Neural cell (in vitro differentiated cells): Measurements from ENCODE around the gene DSCAML1. TPM values are rescaled to one million over a fixed set of nuclear protein-coding genes. Genes with fewer than 3 reads are reported as not detected.

Source experiments
- H2AFZ ChIP-seq: fragments of 200-600, 300-800 bp; sonication (generic), shearing (Covaris generic); 2 replicates; pipeline ENCODE4 v1.6.0; 2014; ENCODE audit warnings: low read depth, mild to moderate bottlenecking, antibody characterized with exemption, low read length, moderate library complexity
- H3F3A ChIP-seq: fragments of 200-600 bp; shearing (Covaris generic); 2 replicates; pipeline ENCODE4 v1.6.1; 2016; ENCODE audit warnings: mild to moderate bottlenecking, moderate library complexity, mixed read lengths, antibody characterized with exemption, low read length; ENCODE audit not compliant: insufficient read depth, poor library complexity, severe bottlenecking
- H3K27ac ChIP-seq: fragments of 200-600, 300-800 bp; sonication (generic), shearing (Covaris generic); 2 replicates; pipeline ENCODE4 v1.5.1; 2014; ENCODE audit warnings: mild to moderate bottlenecking, low read length, moderate library complexity
- H3K27me3 ChIP-seq: fragments of 300-800, 200-600 bp; sonication (generic), shearing (Covaris generic); 2 replicates; pipeline ENCODE4 v1.6.0; 2014; ENCODE audit warnings: mild to moderate bottlenecking, low read depth, low read length, moderate library complexity; ENCODE audit not compliant: insufficient read depth
- H3K36me3 ChIP-seq: fragments of 300-800, 200-600 bp; sonication (generic), shearing (Covaris generic); 2 replicates; pipeline ENCODE4 v1.5.1; 2014; ENCODE audit warnings: mild to moderate bottlenecking, antibody characterized with exemption, low read length, moderate library complexity; ENCODE audit not compliant: insufficient read depth
- H3K4me2 ChIP-seq: fragments of 300-800, 200-600 bp; sonication (generic), shearing (Covaris generic); 2 replicates; pipeline ENCODE4 v1.6.0; 2014; ENCODE audit warnings: mild to moderate bottlenecking, low read length
- H3K4me3 ChIP-seq: fragments of 300-800, 200-600 bp; sonication (generic), shearing (Covaris generic); 2 replicates; pipeline ENCODE4 v1.5.1; 2014; ENCODE audit warnings: mild to moderate bottlenecking, low read length, moderate library complexity
- H3K79me2 ChIP-seq: fragments of 200-600 bp; shearing (Covaris generic); replicated peaks from 2 replicates; pipeline ENCODE4 v1.6.0; 2014; ENCODE audit warnings: mild to moderate bottlenecking, low read length, moderate library complexity; ENCODE audit not compliant: insufficient read depth
- H3K9ac ChIP-seq: fragments of 300-800, 200-600 bp; sonication (generic), shearing (Covaris generic); 2 replicates; pipeline ENCODE4 v1.6.1; 2016; ENCODE audit warnings: mild to moderate bottlenecking, low read length, mixed read lengths
- H3K9me2 ChIP-seq: fragments of 200-600 bp; shearing (Covaris generic); 2 replicates; pipeline ENCODE4 v1.6.1; 2016; ENCODE audit warnings: mild to moderate bottlenecking, low read length, mixed read lengths; ENCODE audit not compliant: insufficient read depth
- H3K9me3 ChIP-seq: fragments of 200-600, 300-800 bp; sonication (generic), shearing (Covaris generic); 2 replicates; pipeline ENCODE4 v1.6.1; 2016; ENCODE audit warnings: mild to moderate bottlenecking, mixed run types, low read length, moderate library complexity, mixed read lengths
- H4K20me1 ChIP-seq: fragments of 200-600 bp; shearing (Covaris generic); 2 replicates; pipeline ENCODE4 v1.6.1; 2016; ENCODE audit warnings: mild to moderate bottlenecking, mixed run types; ENCODE audit not compliant: insufficient read depth
- CTCF ChIP-seq: fragments of 450-650 bp; IDR thresholded peaks from 2 replicates; pipeline ENCODE4 v1.5.1; 2014; ENCODE audit warnings: antibody characterized with exemption, mild to moderate bottlenecking, moderate library complexity; ENCODE audit not compliant: poor library complexity, severe bottlenecking
- EP300 ChIP-seq: fragments of 450-650 bp; conservative IDR thresholded peaks from 2 replicates; pipeline ENCODE4 v1.6.1; 2014; ENCODE audit warnings: antibody characterized with exemption, mild to moderate bottlenecking, moderate library complexity; ENCODE audit not compliant: poor library complexity, severe bottlenecking
- MXI1 ChIP-seq: fragments of 450-650 bp; conservative IDR thresholded peaks from 2 replicates; pipeline ENCODE4 v1.6.1; 2014; ENCODE audit warnings: antibody characterized with exemption, mild to moderate bottlenecking; ENCODE audit not compliant: poor library complexity, severe bottlenecking
- POLR2AphosphoS5 ChIP-seq: IDR thresholded peaks from 2 replicates; pipeline ENCODE4 v1.6.1; 2012
- RAD21 ChIP-seq: fragments of 450-650 bp; conservative IDR thresholded peaks from 2 replicates; pipeline ENCODE4 v1.6.1; 2014; ENCODE audit warnings: antibody characterized with exemption, mild to moderate bottlenecking, moderate library complexity
- REST ChIP-seq: IDR thresholded peaks from 2 replicates; pipeline ENCODE4 v1.6.1; 2012; ENCODE audit warnings: borderline replicate concordance
- SMC3 ChIP-seq: fragments of 450-650 bp; conservative IDR thresholded peaks from 2 replicates; pipeline ENCODE4 v1.6.1; 2014; ENCODE audit warnings: antibody characterized with exemption, mild to moderate bottlenecking, moderate library complexity; ENCODE audit not compliant: poor library complexity
- TAF1 ChIP-seq: IDR thresholded peaks from 2 replicates; pipeline ENCODE4 v1.6.1; 2012; ENCODE audit warnings: low read depth
- polyA plus RNA-seq: library from polyadenylated mRNA; depleted of rRNA; stranded (reverse); fragments of >200 nt; gene quantifications from 2 replicates; pipeline ENCODE4 v1.2.3, GENCODE V29; 2014

Gene DSCAML1
- polyA plus RNA-seq, 1 donor from 2014 or later = 1.3 TPM

GRCh38 chr11:117795638-117796455 lies 1.2 kb downstream of the DSCAML1 start:
- H3F3A ChIP-seq = no peaks in the 10 kb centered on the region
- no peak overlapping the region for H3K27ac ChIP-seq
- H3K36me3 ChIP-seq = no peaks in the 10 kb centered on the region
- H3K9me3 ChIP-seq = no peaks in the 10 kb centered on the region
- H3K27me3 ChIP-seq = peaks cover 49% of the 10 kb centered on the region
- H2AFZ ChIP-seq = no peak overlapping the region
- peak overlapping the region; percentile 65 for H3K9ac ChIP-seq
- no peaks in the 10 kb centered on the region for H4K20me1 ChIP-seq
- H3K9me2 ChIP-seq = no peaks in the 10 kb centered on the region
- H3K4me2 ChIP-seq = peak overlapping the region; percentile 80
- no peaks in the 10 kb centered on the region for H3K79me2 ChIP-seq
- no peak for TF ChIP-seq CTCF
- no peak for TF ChIP-seq REST
- TF ChIP-seq MXI1 = no peak
- TF ChIP-seq RAD21 = no peak
- no peak for TF ChIP-seq EP300
- TF ChIP-seq SMC3 = no peak
- peak overlapping the region; percentile 84 for H3K4me3 ChIP-seq

GRCh38 chr11:117794772-117795629 lies 2.0 kb downstream of the DSCAML1 start:
- Histone ChIP-seq H3K9me2 (no peaks in the 10 kb centered on the region), H3K9me3 (no peaks in the 10 kb centered on the region), H3K9ac (peak overlapping the region; percentile 26), H3K27me3 (peaks cover 49% of the 10 kb centered on the region), H4K20me1 (no peaks in the 10 kb centered on the region), H2AFZ (no peak overlapping the region), H3K27ac (no peak overlapping the region), H3K4me3 (peak overlapping the region; percentile 84), H3F3A (no peaks in the 10 kb centered on the region), H3K36me3 (no peaks in the 10 kb centered on the region), H3K79me2 (no peaks in the 10 kb centered on the region), H3K4me2 (peak overlapping the region; percentile 80)
- TF ChIP-seq RAD21 (no peak), TAF1 (no peak), SMC3 (no peak), REST (no peak), MXI1 (no peak), POLR2AphosphoS5 (no peak), EP300 (no peak)
